ENCODE results near the gene APBA2.
"Not testable (repeated sequence)": the region's sequence is repeated elsewhere in the genome, so short reads cannot be mapped to it uniquely, and the experiment has no call there.

The APBA2 gene

DNA sequence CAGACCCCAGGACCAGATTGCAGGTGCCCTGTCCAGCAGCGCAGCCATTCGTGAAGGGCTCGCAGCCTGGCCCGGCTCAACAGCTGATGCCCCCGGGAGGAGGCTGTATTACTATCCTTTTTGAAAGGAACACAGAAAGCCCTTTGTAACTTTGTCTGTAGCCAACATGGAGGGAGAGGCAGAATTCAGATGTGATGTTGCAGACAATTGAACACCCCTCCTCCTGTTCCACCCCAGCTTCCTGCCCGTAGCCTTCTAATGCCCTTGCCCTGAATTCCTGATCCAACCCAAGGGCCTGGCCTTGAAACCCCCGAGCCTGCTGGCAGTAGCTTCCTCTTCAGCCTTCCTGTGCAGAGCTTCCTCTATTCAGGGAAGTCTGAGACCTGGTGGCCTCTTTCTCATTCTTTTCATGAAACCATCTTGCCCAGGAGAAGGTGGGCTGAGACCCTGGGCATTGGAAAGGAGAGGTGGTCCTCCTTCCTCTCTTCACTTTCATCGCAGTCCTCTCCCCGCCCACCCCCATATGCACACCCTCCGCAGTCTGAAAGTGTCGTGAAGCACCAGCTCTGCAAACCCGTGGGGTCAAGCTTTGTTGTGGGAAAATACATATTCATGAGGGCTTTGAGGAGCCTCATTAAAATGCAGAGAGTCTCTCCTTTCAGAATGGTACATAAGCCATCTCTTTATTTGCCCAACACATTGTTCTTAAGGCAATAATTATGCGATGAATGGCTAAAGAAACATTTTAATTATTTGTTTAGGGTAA is 109.2 kb downstream of the APBA2 start:
- no peak overlapping the region for H3K4me3 ChIP-seq (ENCODE audit: low read depth, low read length)

DNA sequence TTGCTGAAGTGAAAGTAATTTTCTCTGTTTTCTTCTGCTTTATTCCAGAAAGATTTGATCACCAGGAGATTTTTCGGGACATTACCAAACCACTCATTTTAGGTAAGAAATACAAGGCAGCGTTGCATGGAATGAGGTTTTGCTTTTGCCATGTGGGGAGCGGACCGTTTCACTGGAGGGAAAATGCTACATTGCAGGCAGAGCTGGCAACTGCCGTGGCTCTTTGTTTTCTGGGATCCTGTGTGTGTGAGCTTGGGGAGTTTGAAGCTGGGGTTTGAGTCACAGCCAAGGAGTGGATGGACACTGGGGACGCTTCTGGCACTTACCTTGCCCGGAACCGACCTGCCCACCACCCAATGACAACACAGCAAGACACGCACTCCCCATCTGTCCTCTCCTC is 109.9 kb downstream of the APBA2 start:
- H3K4me3 ChIP-seq (ENCODE audit: low read depth, low read length) = no peak overlapping the region

DNA sequence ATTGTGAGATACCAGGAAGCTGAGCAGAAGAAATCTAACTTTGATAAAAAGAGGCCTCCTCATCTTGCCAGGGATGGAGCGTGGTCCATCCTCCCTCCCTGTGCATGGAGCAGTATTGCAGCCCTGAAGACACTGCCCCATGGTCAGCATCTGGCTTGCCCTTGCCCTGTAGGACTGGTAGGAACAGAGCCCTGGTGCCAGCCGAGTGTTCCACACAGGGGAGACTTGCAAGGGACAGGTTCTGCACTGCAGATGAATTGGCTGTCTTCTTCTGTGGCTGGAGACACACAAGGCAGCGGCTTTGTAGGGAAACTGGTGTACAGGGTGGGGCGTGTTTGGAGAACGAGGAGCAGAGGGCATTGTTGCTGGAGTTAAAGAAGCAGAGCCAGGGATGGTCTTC is 110.5 kb downstream of the APBA2 start:
- H3K4me3 ChIP-seq (ENCODE audit: low read depth, low read length) = no peak overlapping the region

DNA sequence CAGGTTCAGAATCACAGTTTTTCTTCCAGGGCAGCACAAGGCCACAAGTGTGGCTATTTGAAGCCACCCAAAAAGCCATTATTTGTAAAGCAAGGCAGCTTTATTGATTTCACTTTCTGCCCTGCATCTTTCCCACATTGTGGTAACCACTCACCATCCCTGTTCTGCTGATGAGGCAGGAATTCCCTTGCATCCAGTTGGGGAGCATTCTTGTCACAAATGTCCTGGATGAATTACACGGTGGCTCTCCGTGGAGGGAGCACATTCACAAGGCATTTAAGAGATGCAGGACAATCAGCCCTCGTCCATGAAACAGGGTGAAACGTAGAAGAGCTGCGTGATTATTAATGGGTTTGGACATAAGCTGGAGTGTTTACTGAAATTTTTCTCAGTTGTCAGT is 111.2 kb downstream of the APBA2 start:
- H3K4me3 ChIP-seq (ENCODE audit: low read depth, low read length) = no peak overlapping the region

DNA sequence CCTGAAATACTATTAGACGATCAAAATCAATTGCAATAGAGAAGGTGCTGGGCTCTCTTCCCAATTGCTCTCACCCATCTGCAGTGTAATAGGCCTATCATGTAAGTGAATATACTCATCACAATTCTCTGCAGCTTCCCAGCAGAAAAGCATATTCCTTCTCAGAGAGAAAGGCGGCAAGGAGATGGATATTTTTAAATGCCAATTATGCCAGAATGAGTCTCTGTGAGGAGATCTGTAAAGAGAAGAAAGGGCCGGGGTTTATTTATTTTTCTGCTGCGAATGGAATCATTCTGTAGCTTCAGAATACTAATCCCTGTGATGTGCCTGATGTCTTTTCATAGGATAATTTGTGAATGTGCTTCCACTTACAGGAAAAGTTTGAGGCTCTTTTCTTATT is 112.0 kb downstream of the APBA2 start:
- no peak overlapping the region for H3K4me3 ChIP-seq (ENCODE audit: low read depth, low read length)

DNA sequence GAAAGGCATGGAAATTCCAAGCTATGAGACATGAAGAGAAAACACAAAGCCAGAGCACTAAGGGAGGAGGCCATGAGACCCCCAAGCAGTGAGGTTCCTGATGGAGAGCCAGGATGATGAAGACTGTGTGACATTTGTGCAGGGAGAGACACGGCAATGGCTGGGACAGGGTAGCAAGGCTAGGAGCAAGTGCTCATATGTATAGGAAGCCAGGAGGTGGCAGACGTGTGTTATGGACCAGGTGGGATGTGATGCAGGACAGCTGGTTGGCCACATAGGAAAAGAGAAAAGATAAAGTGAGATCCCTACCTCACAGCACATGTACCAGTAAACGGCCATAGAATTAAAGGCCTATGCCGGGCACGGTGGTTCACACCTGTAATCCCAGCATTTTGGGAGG is 112.7 kb downstream of the APBA2 start:
- no peak overlapping the region for H3K4me3 ChIP-seq (ENCODE audit: low read depth, low read length)

DNA sequence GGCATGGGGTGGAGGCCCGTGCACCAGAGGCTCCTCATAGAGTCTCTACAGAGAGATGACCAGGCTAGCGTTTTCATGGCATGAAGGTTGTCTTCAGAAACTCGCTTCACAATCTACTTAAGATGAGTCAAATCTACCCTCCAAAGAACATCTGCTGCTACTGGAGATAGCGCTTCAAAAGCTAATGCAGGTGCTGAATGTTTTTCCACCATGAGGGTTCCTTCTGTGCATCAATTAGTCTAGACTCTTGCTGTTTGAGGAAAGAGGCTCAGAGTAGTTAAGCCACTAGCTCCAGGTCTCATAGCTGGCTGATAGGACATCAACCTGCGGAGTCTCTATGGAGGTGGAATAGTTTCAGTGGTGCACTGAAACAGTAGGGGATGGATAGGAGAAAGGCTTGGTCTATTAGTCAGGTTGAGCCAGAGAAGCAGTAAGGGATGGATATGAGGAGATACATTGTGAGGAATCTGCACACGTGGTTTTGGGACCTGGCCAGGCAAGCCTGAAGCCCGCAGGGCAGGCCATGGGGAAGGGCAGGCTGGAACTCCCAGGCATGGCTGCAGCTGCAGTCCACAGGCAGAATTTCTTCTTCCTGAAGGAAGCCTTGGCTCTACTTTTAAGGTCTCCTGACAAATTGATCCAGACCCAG is 117.5 kb downstream of the APBA2 start:
- no peak overlapping the region for H3K4me3 ChIP-seq (ENCODE audit: low read depth, low read length)

DNA sequence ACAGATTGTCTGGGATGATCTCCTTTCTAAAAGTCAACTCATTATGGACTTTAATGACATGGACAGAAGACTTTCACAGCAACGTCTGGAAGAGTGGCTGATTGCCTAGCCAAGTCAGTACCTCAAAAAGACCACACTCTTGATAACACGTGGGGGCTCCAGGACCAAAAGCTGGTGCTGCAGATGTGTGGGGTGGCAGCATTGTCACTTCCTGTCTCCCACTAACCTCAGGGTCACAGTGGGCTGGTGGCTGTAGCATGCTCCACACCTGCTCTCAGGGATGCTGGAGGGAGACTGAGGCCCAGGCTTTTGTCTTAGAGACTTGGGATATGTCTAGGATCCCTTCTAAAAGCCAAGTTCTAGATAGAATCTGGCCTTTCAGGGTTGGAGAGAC is 118.1 kb downstream of the APBA2 start:
- no peak overlapping the region for H3K4me3 ChIP-seq (ENCODE audit: low read depth, low read length)

DNA sequence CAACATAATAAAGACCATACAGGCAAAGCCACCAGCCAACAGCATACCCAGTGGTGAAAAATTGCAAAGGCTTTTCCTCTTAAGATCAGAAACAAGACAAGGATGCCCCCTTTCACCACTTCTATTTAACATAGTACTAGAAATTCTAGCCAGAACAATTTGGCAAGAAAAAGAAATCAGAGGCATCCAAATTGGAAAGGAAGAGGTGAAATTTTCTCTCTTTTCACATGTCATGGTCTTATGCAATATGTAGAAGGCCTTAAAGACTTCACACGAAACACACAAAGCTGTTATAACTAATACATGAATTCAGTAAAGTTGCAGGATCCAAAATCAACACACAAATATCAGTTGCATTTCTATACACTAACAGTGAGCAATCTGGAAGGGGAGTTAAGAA is 120.2 kb downstream of the APBA2 start:
- H3K4me3 ChIP-seq (ENCODE audit: low read depth, low read length) = no peak overlapping the region

DNA sequence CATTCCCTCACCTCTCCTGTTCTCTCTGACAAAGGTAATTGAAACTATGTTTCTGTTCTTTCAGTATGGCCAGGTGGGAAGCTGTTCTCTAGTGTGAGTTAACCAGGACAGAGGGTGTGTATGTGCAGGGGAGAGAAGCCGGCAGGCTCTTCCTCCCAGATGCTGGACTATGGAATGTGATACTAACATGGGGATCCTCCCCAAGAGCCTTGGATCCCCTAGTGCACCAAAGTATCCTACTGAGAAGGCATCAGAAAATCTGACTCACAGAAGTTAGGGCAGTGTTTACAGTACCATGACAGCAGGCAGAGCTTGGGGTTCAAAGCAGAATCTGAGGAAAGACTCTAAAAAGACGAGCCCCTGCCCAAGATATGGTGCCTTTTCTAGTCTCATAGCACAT is 123.1 kb downstream of the APBA2 start:
- H3K4me3 ChIP-seq (ENCODE audit: low read depth, low read length) = no peak overlapping the region

DNA sequence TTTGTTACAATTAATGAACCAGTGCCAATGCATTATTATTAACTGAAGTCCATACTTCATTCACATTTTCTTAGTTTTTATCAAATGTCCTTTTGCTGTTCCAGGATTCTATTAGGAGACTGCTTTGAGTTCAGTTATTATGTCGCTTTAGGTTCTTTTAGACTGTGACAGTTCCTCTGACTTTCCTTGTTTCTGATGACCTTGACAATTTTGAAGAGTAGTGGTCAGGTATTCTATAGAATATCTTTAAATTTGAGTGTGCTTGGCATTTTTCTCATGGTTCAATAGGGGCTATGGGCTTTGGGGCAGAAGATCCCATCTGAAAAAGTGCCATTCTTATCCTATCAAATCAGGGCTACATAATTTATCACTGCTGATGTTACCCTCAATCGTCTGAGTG is 126.3 kb downstream of the APBA2 start:
- no peak overlapping the region for H3K4me3 ChIP-seq (ENCODE audit: low read depth, low read length)

DNA sequence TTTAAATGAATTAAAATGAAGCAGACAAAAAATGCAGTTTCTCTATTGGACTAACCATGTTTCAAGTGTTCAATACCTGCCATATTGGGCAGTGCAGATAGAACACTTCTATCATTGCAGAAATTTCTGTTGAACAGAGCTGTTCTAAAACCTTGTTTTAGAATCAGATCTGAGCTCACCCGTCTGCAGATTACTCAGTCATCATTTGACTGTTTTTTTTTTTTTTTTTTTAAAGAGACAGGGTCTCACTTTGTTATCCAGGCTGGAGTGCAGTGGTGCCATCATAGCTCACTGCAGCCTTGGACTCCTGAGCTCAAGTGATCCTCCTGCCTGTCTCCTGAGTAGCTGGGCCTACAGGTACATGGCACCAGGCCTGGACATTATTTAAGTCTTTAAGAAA is 128.7 kb downstream of the APBA2 start:
- H3K4me3 ChIP-seq (ENCODE audit: low read depth, low read length) = no peak overlapping the region

DNA sequence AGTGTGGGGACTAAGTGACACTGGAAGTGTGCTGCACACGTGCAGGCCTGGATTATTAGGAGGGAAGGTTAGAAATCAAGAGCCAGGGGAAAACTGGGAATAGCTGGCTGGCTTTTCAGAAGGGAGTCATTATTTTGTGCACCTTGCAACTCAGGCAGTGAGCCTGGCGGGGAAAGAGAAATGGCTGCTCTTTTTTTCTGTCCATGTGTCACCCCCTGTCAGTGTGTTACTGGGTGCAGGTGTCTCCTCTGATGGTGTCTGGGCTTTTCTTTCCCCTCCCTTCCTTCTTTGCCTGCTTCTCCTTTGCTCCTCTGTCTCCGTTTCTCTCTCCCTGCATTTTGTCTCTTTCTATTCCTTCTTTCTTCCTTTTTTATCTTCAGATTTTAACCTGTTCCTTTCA is 130.7 kb downstream of the APBA2 start:
- no peak overlapping the region for H3K4me3 ChIP-seq (ENCODE audit: low read depth, low read length)

DNA sequence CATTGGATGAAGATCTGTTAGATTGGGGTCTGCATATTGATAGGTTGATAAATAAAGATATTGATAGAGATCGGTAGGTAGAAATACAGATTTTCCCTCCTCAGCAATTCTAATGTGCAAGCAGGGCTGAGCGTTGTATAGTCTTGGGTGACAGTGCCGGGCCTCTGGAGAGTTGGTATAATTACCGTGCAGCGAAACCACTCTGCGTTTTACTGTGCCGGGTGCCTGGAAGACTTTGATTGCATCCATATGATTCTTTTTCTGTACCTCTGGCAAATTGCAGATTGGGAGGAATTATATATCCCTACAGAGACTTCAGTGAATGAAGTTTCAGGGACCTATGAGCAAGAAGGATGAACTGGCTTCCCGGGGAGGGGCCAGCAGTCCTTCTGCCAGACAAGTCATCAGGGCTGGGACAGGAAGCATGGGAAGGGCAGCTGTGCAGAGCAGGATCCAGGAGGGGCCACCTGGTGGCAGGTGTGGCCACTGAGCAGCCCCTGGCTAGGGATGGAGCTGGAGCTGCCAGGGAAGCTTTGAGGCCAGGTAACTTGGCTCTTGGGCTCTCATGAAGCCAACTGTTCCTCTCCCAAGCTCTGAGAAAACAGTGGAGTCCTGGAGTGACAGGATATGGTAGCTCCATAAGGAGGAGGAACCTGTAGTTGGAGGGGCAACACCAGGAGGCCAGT is 132.5 kb downstream of the APBA2 start:
- H3K4me3 ChIP-seq (ENCODE audit: low read depth, low read length) = no peak overlapping the region

DNA sequence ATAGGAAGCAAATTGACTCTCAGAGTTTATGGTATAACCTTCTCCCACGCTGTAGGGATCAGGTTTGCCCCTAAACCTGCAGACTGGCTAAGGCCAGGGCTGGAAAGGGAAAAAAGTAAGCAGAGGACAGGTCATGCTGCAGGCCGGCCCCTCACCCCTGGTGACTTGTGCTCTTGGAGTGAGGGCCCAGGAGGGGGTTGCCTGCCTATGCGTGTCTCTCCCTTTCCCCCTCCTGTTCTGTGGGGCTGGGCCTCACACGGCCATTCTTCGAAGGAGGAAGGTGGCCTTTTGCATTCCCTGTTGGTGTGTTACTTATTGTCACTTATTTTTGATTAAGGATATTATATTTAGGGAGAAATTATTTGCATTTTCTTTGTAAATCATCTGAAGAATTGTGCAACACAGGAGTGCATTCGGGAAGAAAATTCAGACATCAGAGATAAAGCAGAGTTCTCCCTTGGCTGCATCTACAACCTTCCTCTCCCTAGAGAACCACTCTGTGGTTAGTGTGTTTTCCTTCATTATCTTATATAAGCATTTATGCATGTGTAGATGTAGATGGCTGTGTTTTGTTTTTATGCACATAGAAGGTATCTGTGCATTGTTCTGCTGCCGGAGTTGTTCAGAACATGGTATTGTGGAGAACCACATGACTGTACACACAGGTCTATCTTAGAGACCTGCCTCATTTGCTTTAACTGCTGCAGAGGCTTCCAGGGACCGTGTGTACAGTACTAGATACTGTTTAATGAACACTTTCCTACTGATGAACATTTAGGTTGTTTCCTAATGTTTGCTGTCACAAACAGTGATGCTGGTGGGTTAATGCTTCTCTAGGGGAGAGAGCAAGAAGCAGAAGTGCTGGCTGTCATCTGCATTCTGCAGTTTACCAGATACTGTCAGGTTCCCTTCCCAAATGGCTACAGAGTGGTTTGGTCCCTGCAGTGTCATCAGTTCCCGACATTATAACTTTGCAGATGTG is 133.5 kb downstream of the APBA2 start:
- H3K4me3 ChIP-seq (ENCODE audit: low read depth, low read length) = no peak overlapping the region

DNA sequence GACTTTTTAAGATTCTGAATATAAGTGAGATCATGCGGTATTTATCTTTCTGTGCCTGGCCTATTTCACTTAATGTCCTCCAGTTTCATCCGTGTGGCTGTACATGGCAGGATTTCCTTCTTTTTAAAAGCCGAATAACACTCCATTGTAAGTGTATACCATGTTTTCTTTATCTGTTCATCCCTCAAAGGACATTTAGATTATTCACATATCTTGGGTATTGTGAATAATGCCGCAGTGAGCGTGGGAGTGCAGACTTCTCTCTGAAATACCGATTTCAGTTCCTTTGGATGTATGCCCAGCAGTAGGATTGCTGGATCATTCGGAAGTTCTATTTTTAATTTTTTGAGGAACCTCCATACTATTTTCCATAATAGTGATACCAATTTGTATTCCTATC is 136.1 kb downstream of the APBA2 start:
- no peak overlapping the region for H3K4me3 ChIP-seq (ENCODE audit: low read depth, low read length)

DNA sequence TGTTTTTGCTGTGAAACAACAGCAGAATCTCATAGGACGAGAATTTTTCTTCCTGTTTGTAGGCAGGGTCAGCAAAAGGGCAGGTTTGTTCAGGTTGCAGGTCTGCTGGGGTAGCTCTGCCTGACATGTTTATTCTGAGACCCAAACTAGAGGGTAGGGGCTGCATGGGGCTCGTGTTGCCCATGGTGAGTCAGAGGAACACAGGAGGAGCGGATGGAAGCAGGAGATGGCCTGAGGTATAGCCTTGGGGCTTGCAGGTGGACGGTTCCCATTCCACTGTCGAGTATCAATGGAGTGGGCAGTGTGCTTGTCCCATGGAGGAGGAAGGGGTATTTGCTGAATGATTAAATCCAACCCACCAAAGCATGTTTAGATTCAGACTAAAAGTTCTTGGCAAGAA is 138.9 kb downstream of the APBA2 start:
- H3K4me3 ChIP-seq (ENCODE audit: low read depth, low read length) = no peak overlapping the region

DNA sequence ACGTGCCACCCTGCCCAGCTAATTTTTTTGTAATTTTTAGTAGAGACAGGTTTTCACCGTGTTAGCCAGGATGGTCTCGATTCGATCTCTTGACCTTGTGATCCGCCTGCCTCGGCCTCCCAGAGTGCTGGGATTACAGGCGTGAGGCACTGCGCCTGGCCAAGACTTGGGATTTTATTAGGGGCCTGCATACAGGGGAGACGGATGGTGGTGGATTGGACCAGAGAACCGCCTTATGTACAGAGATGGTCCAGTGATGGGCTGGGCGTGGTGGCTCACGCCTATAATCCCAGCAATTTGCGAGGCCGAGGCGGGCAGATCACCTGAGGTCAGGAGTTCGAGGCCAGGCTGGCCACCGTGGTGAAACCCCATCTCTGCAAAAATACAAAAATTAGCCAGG is 139.6 kb downstream of the APBA2 start:
- not testable (repeated sequence) for H3K4me3 ChIP-seq (ENCODE audit: low read depth, low read length)

DNA sequence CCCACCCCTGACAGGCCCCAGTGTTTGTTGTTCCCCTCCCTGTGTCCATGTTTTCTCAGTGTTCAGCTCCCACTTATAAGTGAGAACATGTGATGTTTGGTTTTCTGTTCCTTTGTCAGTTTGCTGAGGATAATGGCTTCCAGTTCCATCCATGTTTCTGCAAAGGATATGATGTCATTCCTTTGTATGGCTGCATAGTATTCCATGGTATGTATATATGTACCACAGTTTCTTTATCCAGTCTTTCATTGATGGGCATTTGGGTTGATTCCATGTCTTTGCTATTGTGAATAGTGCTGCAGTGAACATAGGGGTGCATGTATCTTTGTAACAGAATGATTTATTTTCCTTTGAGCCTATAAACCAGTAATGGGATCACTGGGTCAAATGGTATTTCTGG is 142.4 kb downstream of the APBA2 start:
- H3K4me3 ChIP-seq (ENCODE audit: low read depth, low read length) = not testable (repeated sequence)

DNA sequence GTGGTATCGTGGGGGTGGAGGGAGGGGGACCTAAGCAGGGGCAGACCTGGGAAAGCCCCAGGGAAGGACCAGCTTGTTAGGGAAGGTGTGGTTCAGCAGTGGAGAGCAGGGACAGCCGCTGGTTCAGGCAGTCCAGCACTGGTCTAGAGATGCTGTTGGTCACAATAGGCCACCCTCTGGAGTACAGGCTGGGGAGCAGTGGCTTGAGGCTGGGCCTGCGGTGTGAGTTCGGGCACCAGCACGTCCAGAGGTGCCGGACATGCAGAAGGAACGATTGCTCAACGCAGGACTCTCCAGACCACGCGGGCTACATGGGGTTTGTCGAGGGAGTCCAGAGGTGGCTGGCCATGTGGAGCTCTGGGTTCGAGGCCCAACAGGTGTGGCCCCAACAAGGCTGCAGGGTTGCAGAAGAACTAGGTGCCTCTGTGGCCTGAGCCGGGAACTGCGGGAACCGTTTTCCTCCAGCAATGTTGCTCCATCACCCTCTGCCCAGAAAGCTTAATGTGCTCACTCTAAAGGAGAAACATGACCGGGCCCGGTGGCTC is 143.9 kb downstream of the APBA2 start:
- H3K4me3 ChIP-seq (ENCODE audit: low read depth, low read length) = no peak overlapping the region

All from iPS-11a (cell line).